Heart left ventricle (tissue), 13 donors: ENCODE results near the gene CSMD2.

ENCODE experiments used
- POLR2A ChIP-seq, 2 donors: fragments of 450-650 bp; IDR thresholded peaks; one replicate each; pipeline ENCODE4 v1.6.1; 2017; ENCODE audit warnings: antibody characterized with exemption in 2 of 2, mild to moderate bottlenecking in 2 of 2, moderate library complexity in 2 of 2
- TF ChIP-seq, protein P1 (sequence below), 12 donors: fragments of 200-600 bp; sonication (generic) in 4 of 12; IDR thresholded peaks; one replicate each; pipeline versions ENCODE4 v1.5.0 to v1.8.0; 2018 to 2022; ENCODE audit warnings: antibody characterized with exemption in 12 of 12, mild to moderate bottlenecking in 5 of 12
- donor health status: ischemic (EF 13 %, LVEDD 7.1; RV severe dilation, severe dysfunction).
- donor health status: DM: no; HTN: yes; CAD: no.
- donor health status: DM: no; HTN: no; CAD: no.
- donor health status: ischemic (EF 25% LVEDD 6.9; RV normal size, moderate dysfunction).
- donor health status: ischemic (EF 25% LVEDD 5.7; RV mildly dilated, moderate dysfunction).
- donor health status: ischemic (EF 35%, LVEDD 5.7; RV mildly dilated, moderate dysfunction).
- donor health status: nonischemic (EF 11% LVEDD 7.7; RV severe dilation, severe dysfunction).
- donor health status: DM: yes; HTN: yes; CAD: no.
- donor health status: PGD.
- donor health status: ischemic (EF 29% LVEDD 5.4; RV normal size, mild dysfunction).
- donor health status: nonischemic (EF 23%, LVEDD 6.1; RV moderate dilation, normal function).

DNA sequence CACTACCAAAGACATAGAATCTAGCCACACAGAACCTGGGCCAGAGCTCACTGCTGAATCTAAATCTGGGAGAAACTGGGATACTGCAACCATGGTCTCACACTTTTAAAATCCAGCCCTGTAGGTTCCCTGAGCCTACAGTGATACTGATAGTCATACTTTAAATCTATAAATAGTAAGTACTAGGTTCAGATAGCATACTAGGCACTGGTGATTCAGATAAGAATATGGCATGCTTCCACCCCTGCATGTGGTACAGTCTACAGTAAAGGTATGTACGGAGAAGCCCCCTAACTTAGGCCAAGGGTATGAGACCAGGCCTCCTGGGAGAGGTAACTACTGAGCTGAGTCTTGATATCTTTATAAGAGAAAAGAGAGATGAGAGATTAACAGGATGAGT lies 494.5 kb downstream of the CSMD2 start:
- TF ChIP-seq, protein P1, sequence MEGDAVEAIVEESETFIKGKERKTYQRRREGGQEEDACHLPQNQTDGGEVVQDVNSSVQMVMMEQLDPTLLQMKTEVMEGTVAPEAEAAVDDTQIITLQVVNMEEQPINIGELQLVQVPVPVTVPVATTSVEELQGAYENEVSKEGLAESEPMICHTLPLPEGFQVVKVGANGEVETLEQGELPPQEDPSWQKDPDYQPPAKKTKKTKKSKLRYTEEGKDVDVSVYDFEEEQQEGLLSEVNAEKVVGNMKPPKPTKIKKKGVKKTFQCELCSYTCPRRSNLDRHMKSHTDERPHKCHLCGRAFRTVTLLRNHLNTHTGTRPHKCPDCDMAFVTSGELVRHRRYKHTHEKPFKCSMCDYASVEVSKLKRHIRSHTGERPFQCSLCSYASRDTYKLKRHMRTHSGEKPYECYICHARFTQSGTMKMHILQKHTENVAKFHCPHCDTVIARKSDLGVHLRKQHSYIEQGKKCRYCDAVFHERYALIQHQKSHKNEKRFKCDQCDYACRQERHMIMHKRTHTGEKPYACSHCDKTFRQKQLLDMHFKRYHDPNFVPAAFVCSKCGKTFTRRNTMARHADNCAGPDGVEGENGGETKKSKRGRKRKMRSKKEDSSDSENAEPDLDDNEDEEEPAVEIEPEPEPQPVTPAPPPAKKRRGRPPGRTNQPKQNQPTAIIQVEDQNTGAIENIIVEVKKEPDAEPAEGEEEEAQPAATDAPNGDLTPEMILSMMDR (IDR thresholded peaks at IDR 0.05), result no peak
- no peak for TF ChIP-seq POLR2A (IDR thresholded peaks at IDR 0.05)
